Mucosa of descending colon (tissue), 3 donors: ENCODE results near the gene C1QTNF8. TPM values are rescaled to one million over a fixed set of nuclear protein-coding genes. Genes with fewer than 3 reads are reported as not detected.

ENCODE experiments used
- ATAC-seq: fragments of 200-7000 bp; cut with Tn5 transposase; one replicate; pipeline ENCODE4 v1.9.1; 2020; ENCODE audit warnings: mild to moderate bottlenecking, moderate library complexity
- DNase-seq, 3 donors: peaks; one replicate each; pipeline ENCODE4 v3.0.0-alpha.2; 2020
- H3K36me3 ChIP-seq: fragments of 200-600 bp; one replicate; pipeline ENCODE4 v1.8.0; 2021; ENCODE audit warnings: low read depth, mild to moderate bottlenecking
- H3K4me1 ChIP-seq: fragments of 200-600 bp; one replicate; pipeline ENCODE4 v1.8.0; 2021; ENCODE audit warnings: low read depth, mild to moderate bottlenecking
- H3K4me3 ChIP-seq: fragments of 200-600 bp; one replicate; pipeline ENCODE4 v1.8.0; 2021; ENCODE audit warnings: mild to moderate bottlenecking
- H3K9me3 ChIP-seq: fragments of 200-600 bp; one replicate; pipeline ENCODE4 v1.8.0; 2021; ENCODE audit warnings: mild to moderate bottlenecking
- intact Hi-C, 2 donors: fragments of 100-400 bp; cut with DNase I in 1 of 2; cut with micrococcal nuclease in 1 of 2; formaldehyde crosslinking; loops; one replicate each; pipeline versions ENCODE4 v1.11.0 to v1.11.1; 2022; cut with DNase I, micrococcal nuclease
- total RNA-seq, 3 donors: library from RNA; stranded (reverse); fragmentation: NEBNext Ultra II Directional in 2 of 3; extraction: Animal tissue kit (Norgen Biotek cat#: 25700) in 2 of 3; gene quantifications; one replicate each; pipeline versions ENCODE4 v1.2.1 to v1.2.4, GENCODE V29; 2021 to 2023
- TF ChIP-seq, protein P1 (sequence below): fragments of 200-600 bp; IDR thresholded peaks from one replicate; pipeline ENCODE4 v1.8.0; 2022; ENCODE audit warnings: antibody characterized with exemption, mild to moderate bottlenecking
- donor health status: DM: no; HTN: no; CAD: no; lungs with moderate emphysema.
- donor health status: DM: no; HTN: no; CAD: no.
- donor health status: DM: no; HTN: yes; CAD: no.

C1QTNF8 gene
- total RNA-seq, 3 donors from 2014 or later, result not detected

- DNase-seq, result no peak
- no peaks in the 10 kb centered on the region for H3K9me3 ChIP-seq
- TF ChIP-seq, protein P1, sequence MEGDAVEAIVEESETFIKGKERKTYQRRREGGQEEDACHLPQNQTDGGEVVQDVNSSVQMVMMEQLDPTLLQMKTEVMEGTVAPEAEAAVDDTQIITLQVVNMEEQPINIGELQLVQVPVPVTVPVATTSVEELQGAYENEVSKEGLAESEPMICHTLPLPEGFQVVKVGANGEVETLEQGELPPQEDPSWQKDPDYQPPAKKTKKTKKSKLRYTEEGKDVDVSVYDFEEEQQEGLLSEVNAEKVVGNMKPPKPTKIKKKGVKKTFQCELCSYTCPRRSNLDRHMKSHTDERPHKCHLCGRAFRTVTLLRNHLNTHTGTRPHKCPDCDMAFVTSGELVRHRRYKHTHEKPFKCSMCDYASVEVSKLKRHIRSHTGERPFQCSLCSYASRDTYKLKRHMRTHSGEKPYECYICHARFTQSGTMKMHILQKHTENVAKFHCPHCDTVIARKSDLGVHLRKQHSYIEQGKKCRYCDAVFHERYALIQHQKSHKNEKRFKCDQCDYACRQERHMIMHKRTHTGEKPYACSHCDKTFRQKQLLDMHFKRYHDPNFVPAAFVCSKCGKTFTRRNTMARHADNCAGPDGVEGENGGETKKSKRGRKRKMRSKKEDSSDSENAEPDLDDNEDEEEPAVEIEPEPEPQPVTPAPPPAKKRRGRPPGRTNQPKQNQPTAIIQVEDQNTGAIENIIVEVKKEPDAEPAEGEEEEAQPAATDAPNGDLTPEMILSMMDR, result no peak
- no peak for ATAC-seq
- no peak overlapping the region for H3K4me3 ChIP-seq
- H3K4me1 ChIP-seq, result no peaks in the 10 kb centered on the region
- H3K36me3 ChIP-seq, result no peaks in the 10 kb centered on the region
- intact Hi-C loops, result no loop called here
Measured at GRCh38 chr16:1121601-1122397, 25.8 kb upstream of the C1QTNF8 start.

DNA sequence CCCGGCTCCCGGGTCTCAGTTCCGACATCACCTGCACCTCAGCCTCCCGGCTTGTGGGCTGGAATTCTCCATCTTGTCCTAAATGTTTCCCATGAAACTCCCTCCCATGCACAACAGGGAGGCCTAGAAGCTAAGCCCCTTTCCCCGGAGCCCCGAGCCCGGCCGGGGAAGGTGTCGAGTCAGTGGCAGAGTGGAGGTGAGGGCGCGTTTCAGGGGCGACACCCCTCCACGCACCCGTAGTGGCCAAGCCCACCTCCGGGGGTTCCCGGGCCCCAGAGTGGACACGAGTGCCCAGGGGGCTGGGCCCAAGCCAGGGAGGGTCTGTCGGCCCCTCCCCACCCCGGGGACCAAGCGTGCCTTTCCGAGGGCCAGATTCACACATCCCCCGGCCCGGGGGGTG, 25.0 kb upstream of the C1QTNF8 start:
- no peak for DNase-seq
- ATAC-seq, result no peak
- Histone ChIP-seq H3K4me3 (no peak overlapping the region), H3K9me3 (no peaks in the 10 kb centered on the region), H3K36me3 (no peaks in the 10 kb centered on the region), H3K4me1 (no peaks in the 10 kb centered on the region)
- intact Hi-C loops, result no loop called here
- TF ChIP-seq, protein P1, result no peak

DNA sequence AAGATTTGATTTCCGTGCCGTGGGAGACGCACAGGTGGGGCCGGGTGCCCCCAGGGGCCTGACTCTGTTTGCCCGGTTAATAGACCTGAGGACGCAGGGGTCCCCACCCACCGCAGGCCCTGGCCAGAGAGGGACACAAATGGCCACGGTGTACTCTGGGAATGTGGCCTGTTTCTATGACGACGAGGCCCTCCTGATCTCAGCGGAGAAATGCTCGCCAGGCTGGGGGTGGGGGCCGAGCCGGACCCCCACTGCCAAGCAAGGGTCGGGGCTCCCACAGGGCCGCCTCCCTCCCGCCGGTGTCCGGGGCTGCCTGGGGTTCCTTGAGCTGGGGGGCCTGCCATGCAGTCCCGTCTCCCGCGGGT, 24.5 kb upstream of the C1QTNF8 start:
- Histone ChIP-seq H3K4me1 (no peaks in the 10 kb centered on the region), H3K9me3 (no peaks in the 10 kb centered on the region), H3K4me3 (no peak overlapping the region), H3K36me3 (no peaks in the 10 kb centered on the region)
- DNase-seq (no peak), ATAC-seq (no peak)
- intact Hi-C loops, result no loop called here
- TF ChIP-seq, protein P1, result no peak

GRCh38 chr16:1119766-1120576, 23.9 kb upstream of the C1QTNF8 start:
- Histone ChIP-seq H3K9me3 (no peaks in the 10 kb centered on the region), H3K36me3 (no peaks in the 10 kb centered on the region), H3K4me3 (no peak overlapping the region), H3K4me1 (no peaks in the 10 kb centered on the region)
- DNase-seq (no peak), ATAC-seq (no peak)
- intact Hi-C loops, result no loop called here
- TF ChIP-seq, protein P1, result no peak

GRCh38 chr16:1119129-1119528, 23.1 kb upstream of the C1QTNF8 start:
- no peak for DNase-seq
- H3K4me1 ChIP-seq, result no peaks in the 10 kb centered on the region
- H3K4me3 ChIP-seq, result no peak overlapping the region
- ATAC-seq, result no peak
- TF ChIP-seq, protein P1, result no peak
- H3K9me3 ChIP-seq, result no peaks in the 10 kb centered on the region
- intact Hi-C loops, result no loop called here
- H3K36me3 ChIP-seq, result no peaks in the 10 kb centered on the region
